Measurements from ENCODE around the gene CBR1. TPM values are rescaled to one million over a fixed set of nuclear protein-coding genes. Genes with fewer than 3 reads are reported as not detected.
A peak's percentile ranks its signal among the peaks of the same experiment; 100 is the strongest.

CBR1 gene
- total and polyA plus RNA-seq, 10 of the 15 experiments (the other 5 are each of a cell fraction or from before 2014, with no cell fraction given) = 16.9 to 138 (median 57.4) TPM

DNA sequence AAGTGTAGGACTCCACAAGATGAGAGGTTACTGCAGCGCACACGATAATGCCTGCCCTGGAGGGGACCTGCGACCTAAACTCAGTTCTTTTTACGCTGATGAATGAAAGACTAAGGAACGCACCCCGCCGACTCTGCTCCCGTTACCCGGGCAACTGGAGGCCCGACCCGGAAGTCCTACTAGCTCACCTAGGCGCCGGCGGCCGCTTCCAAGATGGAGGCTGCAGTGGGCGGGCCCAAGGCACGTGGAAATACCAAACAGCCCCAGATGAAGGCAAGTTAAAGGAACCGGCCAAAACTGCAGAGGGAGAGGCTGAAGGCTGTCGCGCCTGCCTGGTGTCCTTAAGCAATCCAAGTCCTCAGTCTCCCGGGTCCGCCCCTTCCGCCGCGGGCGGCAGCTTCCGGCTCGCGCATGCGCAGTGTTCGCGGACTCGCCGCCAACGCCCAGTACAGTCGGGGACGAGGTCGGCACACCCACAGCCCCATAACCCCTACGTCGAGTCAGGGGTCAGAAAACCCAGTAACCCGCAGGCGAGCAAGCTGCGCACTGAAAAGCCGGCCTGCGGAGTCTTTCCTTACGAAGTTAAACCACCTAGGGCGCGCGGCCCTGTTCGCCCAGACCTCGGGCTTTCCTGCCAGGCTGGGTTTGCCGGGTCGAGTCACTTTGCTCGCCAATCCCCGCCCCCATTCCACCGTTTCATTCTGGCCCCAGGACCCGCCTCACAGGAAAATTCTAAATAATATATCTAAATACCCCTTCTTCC, 9.5 kb upstream of the CBR1 start, which contains the start of gene SETD4 (continued):
- TF ChIP-seq ZBTB11 (CRISPR knock-in tag; IDR thresholded peaks at IDR 0.05) = no peak
- TF ChIP-seq FOXK2 (IDR thresholded peaks at IDR 0.05) = peak; percentile 21; the same call in 1 of the 2 replicates
- TF ChIP-seq MTA2 (IDR thresholded peaks at IDR 0.05; ENCODE audit: low read depth) = peak; percentile 44
- TF ChIP-seq ETV6 (conservative IDR thresholded peaks at IDR 0.05 in 1 of 2, IDR thresholded peaks at IDR 0.05 in 1 of 2; ENCODE audit: borderline replicate concordance in 1 of 2, low read depth in 1 of 2) = no peak
- no peak for TF ChIP-seq ZBTB33 (IDR thresholded peaks at IDR 0.05)
- no peak for TF ChIP-seq NFYA (IDR thresholded peaks at IDR 0.05; ENCODE audit: borderline replicate concordance, low read depth, low read length)
- TF ChIP-seq CEBPB (IDR thresholded peaks at IDR 0.05; ENCODE audit: borderline replicate concordance in 1 of 2, low read depth in 2 of 2, low read length in 2 of 2) = no peak
- no peak for TF ChIP-seq NFIC (IDR thresholded peaks at IDR 0.05; ENCODE audit: low read depth, low read length)
- peak; percentile 72 for TF ChIP-seq TAF1 (IDR thresholded peaks at IDR 0.05; ENCODE audit: borderline replicate concordance, low read depth, low read length)
- peak; percentile 90 for TF ChIP-seq NR2F1 (conservative IDR thresholded peaks at IDR 0.05)
- TF ChIP-seq ZNF622 (IDR thresholded peaks at IDR 0.05) = no peak
- TF ChIP-seq HDAC2 (IDR thresholded peaks at IDR 0.05) = no peak
- no peak for TF ChIP-seq CBX3 (IDR thresholded peaks at IDR 0.05; ENCODE audit: borderline replicate concordance, low read depth)
- TF ChIP-seq, protein P1, sequence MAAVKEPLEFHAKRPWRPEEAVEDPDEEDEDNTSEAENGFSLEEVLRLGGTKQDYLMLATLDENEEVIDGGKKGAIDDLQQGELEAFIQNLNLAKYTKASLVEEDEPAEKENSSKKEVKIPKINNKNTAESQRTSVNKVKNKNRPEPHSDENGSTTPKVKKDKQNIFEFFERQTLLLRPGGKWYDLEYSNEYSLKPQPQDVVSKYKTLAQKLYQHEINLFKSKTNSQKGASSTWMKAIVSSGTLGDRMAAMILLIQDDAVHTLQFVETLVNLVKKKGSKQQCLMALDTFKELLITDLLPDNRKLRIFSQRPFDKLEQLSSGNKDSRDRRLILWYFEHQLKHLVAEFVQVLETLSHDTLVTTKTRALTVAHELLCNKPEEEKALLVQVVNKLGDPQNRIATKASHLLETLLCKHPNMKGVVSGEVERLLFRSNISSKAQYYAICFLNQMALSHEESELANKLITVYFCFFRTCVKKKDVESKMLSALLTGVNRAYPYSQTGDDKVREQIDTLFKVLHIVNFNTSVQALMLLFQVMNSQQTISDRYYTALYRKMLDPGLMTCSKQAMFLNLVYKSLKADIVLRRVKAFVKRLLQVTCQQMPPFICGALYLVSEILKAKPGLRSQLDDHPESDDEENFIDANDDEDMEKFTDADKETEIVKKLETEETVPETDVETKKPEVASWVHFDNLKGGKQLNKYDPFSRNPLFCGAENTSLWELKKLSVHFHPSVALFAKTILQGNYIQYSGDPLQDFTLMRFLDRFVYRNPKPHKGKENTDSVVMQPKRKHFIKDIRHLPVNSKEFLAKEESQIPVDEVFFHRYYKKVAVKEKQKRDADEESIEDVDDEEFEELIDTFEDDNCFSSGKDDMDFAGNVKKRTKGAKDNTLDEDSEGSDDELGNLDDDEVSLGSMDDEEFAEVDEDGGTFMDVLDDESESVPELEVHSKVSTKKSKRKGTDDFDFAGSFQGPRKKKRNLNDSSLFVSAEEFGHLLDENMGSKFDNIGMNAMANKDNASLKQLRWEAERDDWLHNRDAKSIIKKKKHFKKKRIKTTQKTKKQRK (IDR thresholded peaks at IDR 0.05; ENCODE audit: low read depth, low read length) = no peak
- TF ChIP-seq, protein P2, sequence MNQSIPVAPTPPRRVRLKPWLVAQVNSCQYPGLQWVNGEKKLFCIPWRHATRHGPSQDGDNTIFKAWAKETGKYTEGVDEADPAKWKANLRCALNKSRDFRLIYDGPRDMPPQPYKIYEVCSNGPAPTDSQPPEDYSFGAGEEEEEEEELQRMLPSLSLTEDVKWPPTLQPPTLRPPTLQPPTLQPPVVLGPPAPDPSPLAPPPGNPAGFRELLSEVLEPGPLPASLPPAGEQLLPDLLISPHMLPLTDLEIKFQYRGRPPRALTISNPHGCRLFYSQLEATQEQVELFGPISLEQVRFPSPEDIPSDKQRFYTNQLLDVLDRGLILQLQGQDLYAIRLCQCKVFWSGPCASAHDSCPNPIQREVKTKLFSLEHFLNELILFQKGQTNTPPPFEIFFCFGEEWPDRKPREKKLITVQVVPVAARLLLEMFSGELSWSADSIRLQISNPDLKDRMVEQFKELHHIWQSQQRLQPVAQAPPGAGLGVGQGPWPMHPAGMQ (IDR thresholded peaks at IDR 0.05; ENCODE audit: borderline replicate concordance) = no peak
- peak; percentile 55 for TF ChIP-seq LARP7 (IDR thresholded peaks at IDR 0.05)
- no peak for TF ChIP-seq CBX5 (IDR thresholded peaks at IDR 0.05; ENCODE audit: low read depth)
